ENCODE results near the gene LYSMD4. TPM values are rescaled to one million over a fixed set of nuclear protein-coding genes. Genes with fewer than 3 reads are reported as not detected.
"Not testable (repeated sequence)": the region's sequence is repeated elsewhere in the genome, so short reads cannot be mapped to it uniquely, and the experiment has no call there.

Gene LYSMD4
- total RNA-seq, 5 donors from 2014 or later (not counting 1 experiment from before 2014, with no cell fraction given) = 12.6 to 26.5 (median 17.6) TPM

GRCh38 chr15:99734040-99734291 lies 729 bp upstream of the LYSMD4 start:
- H3K36me3 ChIP-seq (ENCODE audit: control insufficient read depth in 2 of 2, extremely low read depth in 1 of 2, insufficient read depth in 1 of 2, low read length in 1 of 2); H3K9me3 ChIP-seq; DNase-seq; H3K9me3 Mint-ChIP-seq; H3K36me3 Mint-ChIP-seq; H3K27me3 ChIP-seq (replicated peaks in 1 of 2; ENCODE audit: control insufficient read depth in 2 of 2, extremely low read depth in 1 of 2, insufficient read depth in 2 of 2, low read length in 1 of 2); POLR2A ChIA-PET; ATAC-seq (replicated peaks in 1 of 4); H3K27me3 Mint-ChIP-seq: not testable (repeated sequence)
- Mint-ChIP-seq H3K27ac (peak overlapping the region; percentile 91 to 96), H3K4me1 (peaks cover 20 to 27% (median 25%) of the 10 kb centered on the region in 3 donors), H3K4me3 (peak overlapping the region; percentile 75 to 82 (median 79))
- peaks cover 2 to 21% of the 10 kb centered on the region in 2 experiments for H3K4me1 ChIP-seq (ENCODE audit: control insufficient read depth in 1 of 2, extremely low read depth in 1 of 2, insufficient read depth in 2 of 2, low read length in 2 of 2)
- CTCF ChIA-PET = interaction anchor here (0.6 to 2.0 kb wide), 7 partner anchors 23 to 617 kb away, joined by 3 to 34 read pairs (median 7); partner anchors contain the start of gene TTC23 (in 1 of the 2)
- peak overlapping the region in 1 of 2 donors; percentile 45 for H3K4me3 ChIP-seq (ENCODE audit: control insufficient read depth in 1 of 2, extremely low read depth in 1 of 2, low read length in 1 of 2)
- H3K27ac ChIP-seq (ENCODE audit: low read length) = peak overlapping the region; percentile 84
- 71% methylated on average over 1 of the region's 13 CpGs for whole genome bisulfite sequencing (ENCODE audit: insufficient coverage)

DNA sequence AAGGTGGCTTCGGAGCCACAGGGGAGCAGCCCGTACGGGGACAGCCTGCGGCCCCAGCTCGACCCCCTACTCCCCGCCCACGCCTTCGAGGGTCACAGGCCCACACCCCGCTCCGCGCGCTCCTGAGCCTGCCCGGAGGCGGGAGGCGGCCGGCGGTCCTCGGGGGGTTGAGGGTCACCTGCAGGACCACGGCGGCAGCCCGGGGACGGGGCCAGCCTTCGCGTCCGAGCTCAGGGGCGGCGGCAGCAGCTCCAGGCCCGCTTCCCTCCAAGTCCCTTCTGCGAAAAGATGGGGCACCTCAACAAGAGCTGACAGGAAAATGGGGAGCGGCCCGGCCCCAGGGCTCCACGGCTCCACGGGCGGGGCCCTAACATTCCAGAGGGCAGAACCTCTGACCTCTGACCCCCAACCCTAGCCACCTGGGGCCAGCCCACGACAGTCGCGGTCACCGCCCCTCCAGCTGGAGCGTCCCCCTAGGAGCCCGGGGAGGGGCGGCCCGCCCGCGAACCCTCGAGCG lies 428 bp downstream of the LYSMD4 start:
- Mint-ChIP-seq H3K9me3 (no peaks in the 10 kb centered on the region), H3K4me3 (peak overlapping the region; percentile 82 to 85 (median 83)), H3K27ac (peak overlapping the region; percentile 49 to 82), H3K27me3 (no peaks in the 10 kb centered on the region), H3K36me3 (peaks cover 3% of the 10 kb centered on the region), H3K4me1 (peaks cover 20 to 27% (median 25%) of the 10 kb centered on the region in 3 donors)
- WGBS (ENCODE audit: insufficient coverage) = 3% methylated on average over 38 of the region's 46 CpGs
- ChIA-PET CTCF (interaction anchor here (0.5 to 2.0 kb wide), 12 partner anchors 11 to 869 kb away, joined by 3 to 34 read pairs (median 4); partner anchors contain the start of genes ASB7 (in 1 of the 2) and LINS1 (in 1 of the 2)), POLR2A (interaction anchor here (0.5 to 0.9 kb wide), 11 partner anchors 13 to 965 kb away, joined by 3 to 9 read pairs (median 5); partner anchors contain the start of gene MEF2A (in 1 of the 2))
- DNase-seq (peak in 5 of 35 experiments; percentile 3 to 13 (median 8)), ATAC-seq (replicated peaks in 1 of 4) (peak in 3 of 4 experiments; percentile 32 to 43 (median 33))
- Histone ChIP-seq H3K4me3 (ENCODE audit: control insufficient read depth in 1 of 2, extremely low read depth in 1 of 2, low read length in 1 of 2) (peak overlapping the region; percentile 71 to 86), H3K27ac (ENCODE audit: low read length) (no peak overlapping the region), H3K9me3 (no peaks in the 10 kb centered on the region), H3K27me3 (replicated peaks in 1 of 2; ENCODE audit: control insufficient read depth in 2 of 2, extremely low read depth in 1 of 2, insufficient read depth in 2 of 2, low read length in 1 of 2) (no peaks in the 10 kb centered on the region), H3K4me1 (ENCODE audit: control insufficient read depth in 1 of 2, extremely low read depth in 1 of 2, insufficient read depth in 2 of 2, low read length in 2 of 2) (peaks cover 2 to 21% of the 10 kb centered on the region in 2 experiments), H3K36me3 (ENCODE audit: control insufficient read depth in 2 of 2, extremely low read depth in 1 of 2, insufficient read depth in 1 of 2, low read length in 1 of 2) (peaks cover 0 to 11% of the 10 kb centered on the region in 2 donors)

DNA sequence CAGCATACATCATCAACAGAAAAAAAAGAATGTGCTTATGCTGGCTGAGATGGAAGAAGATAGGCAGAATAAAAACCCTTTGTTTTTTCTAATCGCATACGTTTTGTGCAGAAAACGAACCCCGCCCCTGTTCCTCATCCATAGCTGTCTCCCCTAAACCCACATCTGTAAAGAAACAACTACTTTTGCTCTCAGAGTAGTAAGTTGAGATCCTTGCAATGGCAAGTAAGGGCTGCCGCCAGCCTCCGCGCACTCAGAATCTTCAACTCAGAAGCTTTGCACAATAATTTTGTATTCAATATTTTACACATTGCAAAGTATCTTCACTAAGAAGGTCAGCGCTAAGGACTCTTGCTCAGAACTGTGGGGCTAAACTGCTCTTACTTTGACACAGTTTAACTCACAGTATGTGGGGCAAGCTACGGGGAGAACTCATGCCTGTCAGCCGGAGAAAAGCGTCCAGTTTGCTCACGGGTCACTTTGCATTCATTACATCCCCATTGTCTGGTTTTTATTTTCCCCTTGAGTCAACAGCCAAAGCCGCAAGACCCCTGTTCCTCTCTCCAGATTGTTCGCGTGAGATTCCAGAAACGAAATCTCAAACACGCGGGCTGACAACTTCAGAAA lies 1.0 kb downstream of the LYSMD4 start:
- no peaks in the 10 kb centered on the region for H3K27me3 ChIP-seq (replicated peaks in 1 of 2; ENCODE audit: control insufficient read depth in 2 of 2, extremely low read depth in 1 of 2, insufficient read depth in 2 of 2, low read length in 1 of 2)
- DNase-seq (peak in 1 of 35 experiments; percentile 18), ATAC-seq (replicated peaks in 1 of 4) (no peak)
- H3K9me3 ChIP-seq = no peaks in the 10 kb centered on the region
- H3K4me3 ChIP-seq (ENCODE audit: control insufficient read depth in 1 of 2, extremely low read depth in 1 of 2, low read length in 1 of 2) = peak overlapping the region; percentile 71 to 86
- no peaks in the 10 kb centered on the region for H3K27me3 Mint-ChIP-seq
- peaks cover 20 to 27% (median 25%) of the 10 kb centered on the region in 3 donors for H3K4me1 Mint-ChIP-seq
- peaks cover 6% of the 10 kb centered on the region for H3K36me3 Mint-ChIP-seq
- WGBS (ENCODE audit: insufficient coverage) = 61% methylated on average over 14 of the region's 18 CpGs
- no peaks in the 10 kb centered on the region for H3K9me3 Mint-ChIP-seq
- peak overlapping the region; percentile 82 to 85 (median 83) for H3K4me3 Mint-ChIP-seq
- H3K36me3 ChIP-seq (ENCODE audit: control insufficient read depth in 2 of 2, extremely low read depth in 1 of 2, insufficient read depth in 1 of 2, low read length in 1 of 2) = peaks cover 0 to 11% of the 10 kb centered on the region in 2 donors
- peaks cover 2 to 21% of the 10 kb centered on the region in 2 experiments for H3K4me1 ChIP-seq (ENCODE audit: control insufficient read depth in 1 of 2, extremely low read depth in 1 of 2, insufficient read depth in 2 of 2, low read length in 2 of 2)
- no peak overlapping the region for H3K27ac ChIP-seq (ENCODE audit: low read length)
- POLR2A ChIA-PET = no interaction called here
- peak overlapping the region; percentile 49 to 82 for H3K27ac Mint-ChIP-seq
- CTCF ChIA-PET = interaction anchor here (1.1 to 2.0 kb wide), 3 partner anchors 28 to 460 kb away, joined by 3 to 34 read pairs (median 12); no protein-coding TSS in a partner anchor

- WGBS (ENCODE audit: insufficient coverage) = 95% methylated on average over 19 of the region's 26 CpGs
- ChIA-PET POLR2A (no interaction called here), CTCF (no interaction called here)
- peaks cover 0 to 11% of the 10 kb centered on the region in 2 donors for H3K36me3 ChIP-seq (ENCODE audit: control insufficient read depth in 2 of 2, extremely low read depth in 1 of 2, insufficient read depth in 1 of 2, low read length in 1 of 2)
- H3K4me1 Mint-ChIP-seq = peaks cover 20 to 27% (median 25%) of the 10 kb centered on the region in 3 donors
- no peaks in the 10 kb centered on the region for H3K27me3 Mint-ChIP-seq
- ATAC-seq (replicated peaks in 1 of 4) = no peak
- peaks cover 6% of the 10 kb centered on the region for H3K36me3 Mint-ChIP-seq
- H3K27ac Mint-ChIP-seq = peak overlapping the region in 1 of 2 donors; percentile 82
- H3K9me3 ChIP-seq = no peaks in the 10 kb centered on the region
- H3K4me3 ChIP-seq (ENCODE audit: control insufficient read depth in 1 of 2, extremely low read depth in 1 of 2, low read length in 1 of 2) = no peak overlapping the region
- peaks cover 2 to 21% of the 10 kb centered on the region in 2 experiments for H3K4me1 ChIP-seq (ENCODE audit: control insufficient read depth in 1 of 2, extremely low read depth in 1 of 2, insufficient read depth in 2 of 2, low read length in 2 of 2)
- no peak for DNase-seq
- no peaks in the 10 kb centered on the region for H3K27me3 ChIP-seq (replicated peaks in 1 of 2; ENCODE audit: control insufficient read depth in 2 of 2, extremely low read depth in 1 of 2, insufficient read depth in 2 of 2, low read length in 1 of 2)
- H3K4me3 Mint-ChIP-seq = peak overlapping the region; percentile 82 to 85 (median 83)
- no peak overlapping the region for H3K27ac ChIP-seq (ENCODE audit: low read length)
- no peaks in the 10 kb centered on the region for H3K9me3 Mint-ChIP-seq
These were observed 1.7 kb downstream of the LYSMD4 start for GRCh38 chr15:99731336-99732123.

DNA sequence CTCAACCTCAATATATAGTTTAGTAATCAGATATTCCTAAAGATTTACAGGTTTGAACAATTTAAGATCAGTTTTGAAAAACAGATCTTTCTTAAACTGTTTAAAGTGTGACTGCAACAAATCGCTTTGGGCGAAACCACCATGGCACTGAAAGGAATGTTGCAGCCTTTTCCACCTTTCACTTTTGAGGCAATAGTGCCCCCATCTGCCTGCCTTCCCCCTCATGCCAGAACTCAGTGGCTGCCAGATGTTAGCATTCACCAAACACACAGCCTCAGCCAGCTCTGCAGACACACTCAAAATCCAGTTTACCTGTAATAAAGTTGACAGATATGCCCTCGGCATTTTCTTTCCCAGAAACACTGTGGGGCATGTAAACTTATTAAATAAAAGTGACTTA lies 3.3 kb downstream of the LYSMD4 start:
- H3K27me3 Mint-ChIP-seq = no peaks in the 10 kb centered on the region
- no peak overlapping the region for H3K27ac Mint-ChIP-seq
- no peak overlapping the region for H3K27ac ChIP-seq (ENCODE audit: low read length)
- peaks cover 2 to 21% of the 10 kb centered on the region in 2 experiments for H3K4me1 ChIP-seq (ENCODE audit: control insufficient read depth in 1 of 2, extremely low read depth in 1 of 2, insufficient read depth in 2 of 2, low read length in 2 of 2)
- H3K9me3 ChIP-seq = no peaks in the 10 kb centered on the region
- POLR2A ChIA-PET = no interaction called here
- H3K4me1 Mint-ChIP-seq = peaks cover 20 to 27% (median 25%) of the 10 kb centered on the region in 3 donors
- H3K9me3 Mint-ChIP-seq = no peaks in the 10 kb centered on the region
- WGBS (ENCODE audit: insufficient coverage) = 90% methylated on average over 2 of the region's 3 CpGs
- CTCF ChIA-PET = interaction anchor here (0.8 to 1.8 kb wide), 3 partner anchors 26 to 442 kb away, joined by 3 to 8 read pairs (median 3); no protein-coding TSS in a partner anchor
- H3K36me3 ChIP-seq (ENCODE audit: control insufficient read depth in 2 of 2, extremely low read depth in 1 of 2, insufficient read depth in 1 of 2, low read length in 1 of 2) = peaks cover 0 to 14% of the 10 kb centered on the region in 2 donors
- H3K4me3 ChIP-seq (ENCODE audit: control insufficient read depth in 1 of 2, extremely low read depth in 1 of 2, low read length in 1 of 2) = no peak overlapping the region
- peaks cover 6% of the 10 kb centered on the region for H3K36me3 Mint-ChIP-seq
- no peaks in the 10 kb centered on the region for H3K27me3 ChIP-seq (replicated peaks in 1 of 2; ENCODE audit: control insufficient read depth in 2 of 2, extremely low read depth in 1 of 2, insufficient read depth in 2 of 2, low read length in 1 of 2)
- DNase-seq (peak in 10 of 35 experiments; percentile 12 to 47 (median 17)), ATAC-seq (replicated peaks in 1 of 4) (no peak)
- no peak overlapping the region for H3K4me3 Mint-ChIP-seq

DNA sequence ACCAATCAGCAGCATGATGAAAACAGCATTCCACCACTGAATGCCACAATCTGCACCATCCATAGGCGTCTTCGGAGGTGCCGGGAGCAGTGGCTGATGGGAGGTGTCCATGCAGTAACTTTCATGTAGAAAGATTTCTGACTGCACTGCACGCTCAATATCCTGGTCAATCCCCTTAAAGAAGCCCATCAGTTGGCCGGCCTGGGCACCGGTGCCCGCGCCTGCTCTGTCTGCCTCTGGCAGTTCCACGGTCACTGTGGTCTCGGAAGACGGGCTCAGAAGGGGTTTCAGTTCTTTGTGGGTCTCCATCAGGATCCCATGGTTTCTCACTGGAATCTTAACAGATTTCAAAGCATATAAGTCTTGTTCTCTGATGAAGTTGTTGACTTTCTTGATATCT lies 3.9 kb downstream of the LYSMD4 start:
- 89% methylated on average over 8 of the region's 11 CpGs for WGBS (ENCODE audit: insufficient coverage)
- ChIA-PET CTCF (interaction anchor here (0.8 to 1.8 kb wide), 4 partner anchors 16 to 442 kb away, joined by 3 to 8 read pairs (median 3); no protein-coding TSS in a partner anchor), POLR2A (no interaction called here)
- H3K27me3 Mint-ChIP-seq = no peaks in the 10 kb centered on the region
- no peak overlapping the region for H3K4me3 Mint-ChIP-seq
- peaks cover 0 to 14% of the 10 kb centered on the region in 2 donors for H3K36me3 ChIP-seq (ENCODE audit: control insufficient read depth in 2 of 2, extremely low read depth in 1 of 2, insufficient read depth in 1 of 2, low read length in 1 of 2)
- no peaks in the 10 kb centered on the region for H3K9me3 Mint-ChIP-seq
- no peaks in the 10 kb centered on the region for H3K27me3 ChIP-seq (replicated peaks in 1 of 2; ENCODE audit: control insufficient read depth in 2 of 2, extremely low read depth in 1 of 2, insufficient read depth in 2 of 2, low read length in 1 of 2)
- no peak overlapping the region for H3K27ac ChIP-seq (ENCODE audit: low read length)
- peaks cover 20 to 27% (median 25%) of the 10 kb centered on the region in 3 donors for H3K4me1 Mint-ChIP-seq
- H3K27ac Mint-ChIP-seq = no peak overlapping the region
- peaks cover 2 to 21% of the 10 kb centered on the region in 2 experiments for H3K4me1 ChIP-seq (ENCODE audit: control insufficient read depth in 1 of 2, extremely low read depth in 1 of 2, insufficient read depth in 2 of 2, low read length in 2 of 2)
- no peak overlapping the region for H3K4me3 ChIP-seq (ENCODE audit: control insufficient read depth in 1 of 2, extremely low read depth in 1 of 2, low read length in 1 of 2)
- DNase-seq (no peak), ATAC-seq (replicated peaks in 1 of 4) (no peak)
- H3K36me3 Mint-ChIP-seq = peaks cover 6% of the 10 kb centered on the region
- no peaks in the 10 kb centered on the region for H3K9me3 ChIP-seq

All from T-cell (primary cell).